Cardiac muscle cell (in vitro differentiated cells and primary cell): ENCODE results near the gene ACAN. TPM values are rescaled to one million over a fixed set of nuclear protein-coding genes. Genes with fewer than 3 reads are reported as not detected.

Source experiments
- DNase-seq, 2 donors: peaks; one replicate each; pipeline versions ENCODE4 v3.0.0 to v3.0.0-alpha.2; 2010 to 2017; ENCODE audit warnings: low read depth in 1 of 2, low spot score in 1 of 2
- H3K27ac ChIP-seq: fragments of 200-600 bp; sonication (generic); 2 replicates; pipeline ENCODE4 v1.5.1; 2016
- H3K27me3 ChIP-seq: fragments of 200-600 bp; sonication (generic); 2 replicates; pipeline ENCODE4 v1.6.0; 2016; ENCODE audit warnings: control low read depth
- H3K36me3 ChIP-seq: fragments of 200-600 bp; sonication (generic); 2 replicates; pipeline ENCODE4 v1.5.1; 2016; ENCODE audit warnings: control low read depth
- H3K4me1 ChIP-seq: fragments of 200-600 bp; sonication (generic); 2 replicates; pipeline ENCODE4 v1.8.1; 2017; ENCODE audit warnings: low read depth, mild to moderate bottlenecking, mixed run types
- H3K4me3 ChIP-seq: fragments of 200-600 bp; sonication (generic); 2 replicates; pipeline ENCODE4 v1.5.1; 2016; ENCODE audit warnings: mild to moderate bottlenecking
- H3K9me3 ChIP-seq: fragments of 200-600 bp; sonication (generic); 2 replicates; pipeline ENCODE4 v1.5.1; 2017; ENCODE audit warnings: low read depth, mild to moderate bottlenecking, control low read depth
- CTCF ChIP-seq: IDR thresholded peaks from 2 replicates; pipeline ENCODE4 v1.5.1; 2012; ENCODE audit warnings: low read depth, mild to moderate bottlenecking, low read length
- polyA plus RNA-seq: library from polyadenylated mRNA; unstranded; fragments of >200 nt; fragmentation: Nextera tagmentation; extraction: Ambion mirVana; gene quantifications from 2 replicates; pipeline ENCODE4 v1.2.1, GENCODE V29; 2016
- total RNA-seq: library from RNA; depleted of rRNA; stranded (reverse); fragments of >200 nt; gene quantifications from 2 replicates; pipeline ENCODE4 v1.2.3, GENCODE V29; 2016

The ACAN gene
- total and polyA plus RNA-seq, 2 experiments from 2014 or later, result 0.71 to 0.91 TPM

- H3K9me3 ChIP-seq, result no peaks in the 10 kb centered on the region
- peak in 1 of 2 donors; percentile 28 for DNase-seq
- no peak for TF ChIP-seq CTCF
- peaks cover 7% of the 10 kb centered on the region for H3K36me3 ChIP-seq
- peaks cover 11% of the 10 kb centered on the region for H3K27me3 ChIP-seq
- no peak overlapping the region for H3K4me3 ChIP-seq
- peaks cover 16% of the 10 kb centered on the region for H3K4me1 ChIP-seq
- peak overlapping the region; percentile 36 for H3K27ac ChIP-seq
These were observed 93.2 kb downstream of the ACAN start for GRCh38 chr15:88896333-88897033.

GRCh38 chr15:88897142-88897455 is 93.9 kb downstream of the ACAN start:
- peaks cover 11% of the 10 kb centered on the region for H3K27me3 ChIP-seq
- TF ChIP-seq CTCF, result no peak
- no peak for DNase-seq
- H3K4me1 ChIP-seq, result peaks cover 16% of the 10 kb centered on the region
- no peaks in the 10 kb centered on the region for H3K9me3 ChIP-seq
- peaks cover 12% of the 10 kb centered on the region for H3K36me3 ChIP-seq
- peak overlapping the region; percentile 36 for H3K27ac ChIP-seq
- no peak overlapping the region for H3K4me3 ChIP-seq

DNA sequence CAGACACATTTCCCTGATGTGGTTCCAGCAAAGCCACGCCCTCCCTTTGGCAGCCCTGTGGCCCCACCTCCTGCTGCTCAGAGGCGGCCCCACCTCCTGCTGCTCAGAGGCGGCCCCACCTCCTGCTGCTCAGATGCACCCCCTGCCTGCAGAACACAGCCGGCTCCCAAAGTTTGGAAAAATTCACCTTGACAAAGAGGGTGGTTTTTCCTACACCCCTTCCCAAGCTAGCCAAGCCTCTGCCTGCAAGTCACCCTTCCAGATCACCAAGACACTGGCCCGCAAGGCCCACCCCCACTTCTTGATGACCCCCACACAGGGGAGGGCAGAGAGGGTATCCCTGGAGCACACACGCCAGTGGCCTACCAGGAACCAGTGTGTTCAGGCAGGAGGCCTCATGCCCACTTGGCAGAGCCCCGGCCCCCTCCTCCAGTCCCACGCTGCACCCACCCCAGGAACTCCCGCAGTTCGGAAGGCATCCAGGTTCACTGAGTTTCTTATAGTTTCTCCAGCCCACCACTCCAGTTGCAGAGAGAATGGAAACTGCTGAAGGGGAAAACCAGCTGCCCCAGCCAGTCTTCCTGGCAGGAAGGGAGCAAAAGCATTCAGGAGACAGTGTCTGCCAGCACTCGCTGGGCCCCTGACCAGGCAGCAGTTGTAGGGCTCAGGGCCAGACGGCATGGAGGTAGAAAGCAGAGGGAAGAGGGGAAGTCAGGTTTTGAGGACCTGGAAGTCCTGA is 94.4 kb downstream of the ACAN start:
- H3K4me3 ChIP-seq, result no peak overlapping the region
- TF ChIP-seq CTCF, result peak; percentile 72
- H3K4me1 ChIP-seq, result peaks cover 16% of the 10 kb centered on the region
- H3K36me3 ChIP-seq, result peaks cover 17% of the 10 kb centered on the region
- peaks cover 11% of the 10 kb centered on the region for H3K27me3 ChIP-seq
- no peaks in the 10 kb centered on the region for H3K9me3 ChIP-seq
- DNase-seq, result peak; percentile 91 to 93
- peak overlapping the region; percentile 69 for H3K27ac ChIP-seq

DNA sequence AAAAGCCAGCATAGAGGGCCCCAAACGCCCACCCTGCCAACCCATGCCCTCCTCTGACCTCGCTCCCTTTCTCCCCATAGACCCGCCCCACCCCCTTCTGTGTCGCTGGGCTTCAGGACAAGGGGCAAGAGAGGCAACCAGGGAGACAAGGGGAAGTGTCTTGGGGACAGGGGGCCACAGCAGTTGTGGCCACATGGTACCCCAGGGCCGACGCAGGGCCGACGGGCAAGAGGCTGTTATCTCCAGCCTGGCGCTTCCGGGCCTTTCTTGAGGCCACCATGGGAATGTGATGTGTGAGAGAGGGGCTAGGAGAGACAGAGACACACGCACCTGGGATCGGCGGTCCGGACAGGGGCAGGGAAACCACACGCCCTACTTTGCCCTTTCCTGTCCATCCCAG is 95.5 kb downstream of the ACAN start:
- Histone ChIP-seq H3K9me3 (no peaks in the 10 kb centered on the region), H3K27me3 (peaks cover 11% of the 10 kb centered on the region), H3K4me1 (peaks cover 16% of the 10 kb centered on the region), H3K27ac (peak overlapping the region; percentile 48), H3K36me3 (peaks cover 21% of the 10 kb centered on the region), H3K4me3 (no peak overlapping the region)
- DNase-seq, result no peak
- TF ChIP-seq CTCF, result no peak

DNA sequence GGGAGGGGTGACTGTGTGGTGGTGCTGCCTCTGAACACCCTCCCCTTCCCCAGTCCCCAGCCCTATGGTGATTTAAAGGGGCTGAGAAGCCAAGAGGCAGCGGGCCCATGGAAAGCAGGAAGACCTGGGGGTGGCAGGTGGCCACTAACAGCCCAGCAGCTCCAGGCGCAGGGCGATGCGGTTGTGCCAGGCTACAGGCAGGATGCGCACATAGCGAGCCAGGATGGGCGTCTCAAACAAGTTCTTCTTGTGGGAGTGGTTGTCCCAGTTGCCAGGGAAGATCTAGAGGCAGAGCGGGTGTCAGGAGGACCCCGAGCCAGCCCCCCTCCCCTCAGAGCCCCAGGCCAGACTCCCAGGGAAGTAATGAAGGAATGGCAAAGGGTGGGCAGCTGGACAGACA is 96.0 kb downstream of the ACAN start:
- no peak for TF ChIP-seq CTCF

More for the DNA sequence above, 96.0 kb downstream of the ACAN start:
- Histone ChIP-seq H3K36me3 (peaks cover 24% of the 10 kb centered on the region), H3K9me3 (no peaks in the 10 kb centered on the region), H3K27me3 (peaks cover 7% of the 10 kb centered on the region), H3K27ac (peak overlapping the region; percentile 48), H3K4me1 (peaks cover 16% of the 10 kb centered on the region), H3K4me3 (no peak overlapping the region)
- DNase-seq, result no peak
